ENCODE data around the gene CES4A. TPM values are rescaled to one million over a fixed set of nuclear protein-coding genes. Genes with fewer than 3 reads are reported as not detected.
A peak's percentile ranks its signal among the peaks of the same experiment; 100 is the strongest.
"Not testable (repeated sequence)": the region's sequence is repeated elsewhere in the genome, so short reads cannot be mapped to it uniquely, and the experiment has no call there.

CES4A gene
- total RNA-seq, 4 donors from 2014 or later = 18.6 to 24.7 (median 21.2) TPM

GRCh38 chr16:66991545-66992077, 3.2 kb downstream of the CES4A start:
- H3K27me3 ChIP-seq = no peaks in the 10 kb centered on the region
- no peak overlapping the region for H3K4me3 ChIP-seq
- DNase-seq (ENCODE audit: low spot score in 2 of 2) = no peak
- H3K36me3 ChIP-seq = no peaks in the 10 kb centered on the region
- no peak for TF ChIP-seq CTCF (IDR thresholded peaks at IDR 0.05)
- no peak for TF ChIP-seq POLR2A (IDR thresholded peaks at IDR 0.05)
- no peak for TF ChIP-seq EP300 (IDR thresholded peaks at IDR 0.05)
- peaks cover 0 to 13% (median 7%) of the 10 kb centered on the region in 4 donors for H3K4me1 ChIP-seq
- H3K27ac ChIP-seq = no peak overlapping the region
- no peaks in the 10 kb centered on the region for H3K9me3 ChIP-seq
- WGBS, 2 donors = 80 to 90% methylated on average over 2 of the region's 2 CpGs

GRCh38 chr16:66993558-66993957, 5.2 kb downstream of the CES4A start:
- DNase-seq (ENCODE audit: low spot score in 2 of 2); H3K4me3 ChIP-seq; H3K36me3 ChIP-seq; H3K27me3 ChIP-seq; H3K9me3 ChIP-seq; H3K27ac ChIP-seq: not testable (repeated sequence)
- peaks cover 0 to 31% (median 18%) of the 10 kb centered on the region in 4 donors for H3K4me1 ChIP-seq
- WGBS, 2 donors = 93 to 94% methylated on average over 12 of the region's 12 CpGs

- H3K4me3 ChIP-seq = no peak overlapping the region
- WGBS, 2 donors = 19 to 22% methylated on average over 6 of the region's 6 CpGs
- H3K27ac ChIP-seq = peak overlapping the region; percentile 79 to 95 (median 90)
- H3K36me3 ChIP-seq = no peaks in the 10 kb centered on the region
- peaks cover 4 to 48% (median 26%) of the 10 kb centered on the region in 4 donors for H3K4me1 ChIP-seq
- peak in 1 of 5 experiments; percentile 32 for TF ChIP-seq CTCF (IDR thresholded peaks at IDR 0.05)
- TF ChIP-seq POLR2A (IDR thresholded peaks at IDR 0.05) = peak in 1 of 2 donors; percentile 58
- peak; percentile 93 to 95 for TF ChIP-seq EP300 (IDR thresholded peaks at IDR 0.05)
- DNase-seq (ENCODE audit: low spot score in 2 of 2) = peak; percentile 78 to 90
- no peaks in the 10 kb centered on the region for H3K27me3 ChIP-seq
- H3K9me3 ChIP-seq = no peaks in the 10 kb centered on the region
These were observed 8.1 kb downstream of the CES4A start for GRCh38 chr16:66996324-66996982.

GRCh38 chr16:66996983-66997358, 8.6 kb downstream of the CES4A start:
- Histone ChIP-seq H3K4me3 (no peak overlapping the region), H3K27me3 (no peaks in the 10 kb centered on the region), H3K9me3 (no peaks in the 10 kb centered on the region), H3K36me3 (no peaks in the 10 kb centered on the region), H3K4me1 (peaks cover 4 to 51% (median 26%) of the 10 kb centered on the region in 4 donors), H3K27ac (peak overlapping the region; percentile 79 to 95 (median 90))
- WGBS, 2 donors = 67 to 74% methylated on average over 3 of the region's 3 CpGs
- no peak for DNase-seq (ENCODE audit: low spot score in 2 of 2)
- no peak for TF ChIP-seq POLR2A (IDR thresholded peaks at IDR 0.05)
- TF ChIP-seq EP300 (IDR thresholded peaks at IDR 0.05) = no peak
- TF ChIP-seq CTCF (IDR thresholded peaks at IDR 0.05) = no peak

- 9 to 12% methylated on average over 22 to 56 of the region's 89 CpGs for WGBS, 2 donors
- Histone ChIP-seq H3K36me3 (peaks cover 0 to 3% (median 0%) of the 10 kb centered on the region in 3 donors), H3K27me3 (no peaks in the 10 kb centered on the region), H3K4me3 (peak overlapping the region; percentile 37 to 70 (median 56)), H3K27ac (peak overlapping the region; percentile 60 to 95 (median 78)), H3K9me3 (no peaks in the 10 kb centered on the region), H3K4me1 (peaks cover 4 to 47% (median 24%) of the 10 kb centered on the region in 4 donors)
- DNase-seq (ENCODE audit: low spot score in 2 of 2) = peak; percentile 60 to 61
- TF ChIP-seq CTCF (IDR thresholded peaks at IDR 0.05) (no peak), POLR2A (IDR thresholded peaks at IDR 0.05) (peak in 1 of 2 donors; percentile 48), EP300 (IDR thresholded peaks at IDR 0.05) (peak; percentile 16 to 87)
These were observed 12.3 kb downstream of the CES4A start for GRCh38 chr16:67000384-67001351.

Data from tibial nerve (tissue), 4 donors.